NCI-H774 (cell line): ENCODE measurements around the gene IL26.
A peak's percentile ranks its signal among the peaks of the same experiment; 100 is the strongest.
"Not testable (repeated sequence)": the region's sequence is repeated elsewhere in the genome, so short reads cannot be mapped to it uniquely, and the experiment has no call there.

Experiments used
- DNase-seq: peaks from one replicate; lab custom pipeline; 2025; lab: John Stamatoyannopoulos, UW

Gene IL26

GRCh38 chr12:68239309-68239982 is 13.8 kb upstream of the IL26 start:
- no peak for DNase-seq

- no peak for DNase-seq
Observed at GRCh38 chr12:68237619-68238018, 12.0 kb upstream of the IL26 start.

- no peak for DNase-seq
Observed at GRCh38 chr12:68237078-68237477, 11.5 kb upstream of the IL26 start.

GRCh38 chr12:68236421-68237059 is 10.9 kb upstream of the IL26 start:
- DNase-seq: peak; percentile 66

GRCh38 chr12:68235576-68235975 is 10.0 kb upstream of the IL26 start:
- DNase-seq: no peak

GRCh38 chr12:68234140-68234539 is 8.5 kb upstream of the IL26 start:
- DNase-seq: no peak

- no peak for DNase-seq
Observed at GRCh38 chr12:68233498-68233897, 7.9 kb upstream of the IL26 start.

- DNase-seq: no peak
Observed at GRCh38 chr12:68231691-68232090, 6.1 kb upstream of the IL26 start.

GRCh38 chr12:68231229-68231628 is 5.6 kb upstream of the IL26 start:
- no peak for DNase-seq

GRCh38 chr12:68229956-68230355 is 4.3 kb upstream of the IL26 start:
- no peak for DNase-seq

GRCh38 chr12:68227356-68227755 is 1.7 kb upstream of the IL26 start:
- no peak for DNase-seq

- no peak for DNase-seq
Observed at GRCh38 chr12:68224613-68225285, 861 bp downstream of the IL26 start.

GRCh38 chr12:68223067-68223747 is 2.4 kb downstream of the IL26 start:
- peak; percentile 82 for DNase-seq

- peak; percentile 41 for DNase-seq
Observed at GRCh38 chr12:68222326-68222725, 3.3 kb downstream of the IL26 start.

- no peak for DNase-seq
Observed at GRCh38 chr12:68221497-68221896, 4.1 kb downstream of the IL26 start.

- no peak for DNase-seq
Observed at GRCh38 chr12:68210875-68211274, 14.7 kb downstream of the IL26 start.

- not testable (repeated sequence) for DNase-seq
Observed at GRCh38 chr12:68209048-68209728, 16.4 kb downstream of the IL26 start.

GRCh38 chr12:68207276-68207675 is 18.3 kb downstream of the IL26 start:
- DNase-seq: peak; percentile 13

GRCh38 chr12:68206446-68206845 is 19.2 kb downstream of the IL26 start:
- DNase-seq: peak; percentile 36

- no peak for DNase-seq
Observed at GRCh38 chr12:68203460-68203875, 22.1 kb downstream of the IL26 start.

- no peak for DNase-seq
Observed at GRCh38 chr12:68200854-68201253, 24.8 kb downstream of the IL26 start.

- no peak for DNase-seq
Observed at GRCh38 chr12:68199127-68199526, 26.5 kb downstream of the IL26 start.
